Osteocyte (in vitro differentiated cells): ENCODE results near the gene CBY2. TPM values are rescaled to one million over a fixed set of nuclear protein-coding genes. Genes with fewer than 3 reads are reported as not detected.

Experiments
- DNase-seq: peaks from one replicate; pipeline ENCODE4 v3.0.0; 2021; ENCODE audit warnings: mixed read lengths; ENCODE audit not compliant: unreplicated experiment; ENCODE audit errors: extremely low spot score
- H3K27ac Mint-ChIP-seq: one replicate; pipeline ENCODE4 v1.8.0; 2021; ENCODE audit warnings: mild to moderate bottlenecking, mixed read lengths; ENCODE audit not compliant: unreplicated experiment
- H3K27me3 Mint-ChIP-seq: one replicate; pipeline ENCODE4 v1.8.0; 2021; ENCODE audit warnings: mixed read lengths; ENCODE audit not compliant: unreplicated experiment
- H3K36me3 Mint-ChIP-seq: one replicate; pipeline ENCODE4 v1.8.0; 2021; ENCODE audit warnings: mixed read lengths; ENCODE audit not compliant: unreplicated experiment
- H3K4me1 Mint-ChIP-seq: one replicate; pipeline ENCODE4 v1.8.0; 2021; ENCODE audit warnings: mixed read lengths; ENCODE audit not compliant: unreplicated experiment
- H3K4me3 Mint-ChIP-seq: one replicate; pipeline ENCODE4 v1.8.0; 2021; ENCODE audit warnings: mild to moderate bottlenecking, moderate library complexity, mixed read lengths; ENCODE audit not compliant: unreplicated experiment
- H3K9me3 Mint-ChIP-seq: one replicate; pipeline ENCODE4 v1.8.0; 2021; ENCODE audit warnings: mixed read lengths; ENCODE audit not compliant: unreplicated experiment
- CTCF ChIP-seq: fragments of 200-600 bp; sonication (generic); IDR thresholded peaks from 2 replicates; pipeline ENCODE4 v1.5.0; 2021; ENCODE audit warnings: antibody characterized with exemption, mild to moderate bottlenecking, moderate library complexity
- total RNA-seq: library from RNA; stranded (reverse); gene quantifications from 2 replicates; pipeline ENCODE4 v1.2.1, GENCODE V29; 2021

Gene CBY2
- total RNA-seq, 1 donor from 2014 or later = not detected

- TF ChIP-seq CTCF = no peak
- Mint-ChIP-seq H3K27me3 (peaks cover 2% of the 10 kb centered on the region), H3K9me3 (no peaks in the 10 kb centered on the region), H3K36me3 (no peaks in the 10 kb centered on the region), H3K4me3 (no peak overlapping the region), H3K4me1 (peaks cover 11% of the 10 kb centered on the region), H3K27ac (no peak overlapping the region)
- no peak for DNase-seq
Measured at GRCh38 chr13:45681113-45681512, 21.0 kb upstream of the CBY2 start.

- Mint-ChIP-seq H3K27me3 (no peaks in the 10 kb centered on the region), H3K36me3 (no peaks in the 10 kb centered on the region), H3K4me3 (no peak overlapping the region), H3K4me1 (peaks cover 9% of the 10 kb centered on the region), H3K27ac (no peak overlapping the region), H3K9me3 (no peaks in the 10 kb centered on the region)
- no peak for DNase-seq
- no peak for TF ChIP-seq CTCF
Measured at GRCh38 chr13:45682494-45683008, 19.6 kb upstream of the CBY2 start.

- peak; percentile 30 for TF ChIP-seq CTCF
- no peak overlapping the region for H3K4me3 Mint-ChIP-seq
- no peak overlapping the region for H3K27ac Mint-ChIP-seq
- H3K9me3 Mint-ChIP-seq = no peaks in the 10 kb centered on the region
- H3K36me3 Mint-ChIP-seq = no peaks in the 10 kb centered on the region
- peaks cover 3% of the 10 kb centered on the region for H3K4me1 Mint-ChIP-seq
- DNase-seq = no peak
- no peaks in the 10 kb centered on the region for H3K27me3 Mint-ChIP-seq
Measured at GRCh38 chr13:45683701-45684100, 18.4 kb upstream of the CBY2 start.

- Mint-ChIP-seq H3K4me1 (peaks cover 3% of the 10 kb centered on the region), H3K36me3 (no peaks in the 10 kb centered on the region), H3K27me3 (peaks cover 16% of the 10 kb centered on the region), H3K27ac (no peak overlapping the region), H3K9me3 (peaks cover 10% of the 10 kb centered on the region), H3K4me3 (no peak overlapping the region)
- TF ChIP-seq CTCF = no peak
- no peak for DNase-seq
Measured at GRCh38 chr13:45688577-45688976, 13.5 kb upstream of the CBY2 start.

GRCh38 chr13:45690636-45691035 lies 11.5 kb upstream of the CBY2 start:
- Mint-ChIP-seq H3K36me3 (no peaks in the 10 kb centered on the region), H3K9me3 (peaks cover 10% of the 10 kb centered on the region), H3K27me3 (peaks cover 18% of the 10 kb centered on the region), H3K27ac (no peak overlapping the region), H3K4me1 (no peaks in the 10 kb centered on the region), H3K4me3 (no peak overlapping the region)
- TF ChIP-seq CTCF = no peak
- DNase-seq = no peak
